KMS-11 (cell line): ENCODE results near the gene VASH2.

Experiments
- H2AFZ ChIP-seq: fragments of 200-600 bp; sonication (generic); 2 replicates; pipeline ENCODE4 v1.6.1; 2016; ENCODE audit warnings: antibody characterized with exemption, mixed run types, low read depth
- H3K27ac ChIP-seq: fragments of 200-600 bp; sonication (generic); 2 replicates; pipeline ENCODE4 v1.6.1; 2016; ENCODE audit warnings: mild to moderate bottlenecking, mixed run types
- H3K27me3 ChIP-seq: fragments of 200-600 bp; sonication (generic); 2 replicates; pipeline ENCODE4 v1.6.1; 2017; ENCODE audit warnings: mild to moderate bottlenecking, low read depth, mixed run types, moderate library complexity; ENCODE audit not compliant: insufficient read depth
- H3K36me3 ChIP-seq: fragments of 200-600 bp; sonication (generic); 2 replicates; pipeline ENCODE4 v1.6.1; 2017; ENCODE audit warnings: mild to moderate bottlenecking, mixed run types; ENCODE audit not compliant: insufficient read depth
- H3K4me1 ChIP-seq: fragments of 200-600 bp; sonication (generic); 2 replicates; pipeline ENCODE4 v1.6.1; 2016; ENCODE audit warnings: mild to moderate bottlenecking, low read depth, mixed run types; ENCODE audit not compliant: poor library complexity, severe bottlenecking
- H3K4me2 ChIP-seq: fragments of 200-600 bp; sonication (generic); 2 replicates; pipeline ENCODE4 v1.7.0; 2016; ENCODE audit warnings: mild to moderate bottlenecking, mixed run types
- H3K4me3 ChIP-seq: fragments of 200-600 bp; sonication (generic); IDR thresholded peaks from 2 replicates; pipeline ENCODE4 v1.6.1; 2017; ENCODE audit warnings: low read depth, low read length, mixed read lengths; ENCODE audit not compliant: insufficient read depth
- H3K79me2 ChIP-seq: fragments of 200-600 bp; sonication (generic); 2 replicates; pipeline ENCODE4 v1.6.1; 2016; ENCODE audit warnings: low read depth, mixed run types; ENCODE audit not compliant: insufficient read depth
- H3K9ac ChIP-seq: fragments of 200-600 bp; sonication (generic); 2 replicates; pipeline ENCODE4 v1.6.1; 2016; ENCODE audit warnings: mild to moderate bottlenecking, mixed run types
- H4K20me1 ChIP-seq: fragments of 200-600 bp; sonication (generic); 2 replicates; pipeline ENCODE4 v1.6.1; 2016; ENCODE audit warnings: mild to moderate bottlenecking, mixed run types; ENCODE audit not compliant: insufficient read depth
- TF ChIP-seq, protein P1 (sequence below): fragments of 200-600 bp; sonication (generic); conservative IDR thresholded peaks from 2 replicates; pipeline ENCODE4 v1.6.1; 2017; ENCODE audit warnings: low read depth, mild to moderate bottlenecking, antibody characterized with exemption, low read length, moderate library complexity, mixed read lengths

VASH2 gene

DNA sequence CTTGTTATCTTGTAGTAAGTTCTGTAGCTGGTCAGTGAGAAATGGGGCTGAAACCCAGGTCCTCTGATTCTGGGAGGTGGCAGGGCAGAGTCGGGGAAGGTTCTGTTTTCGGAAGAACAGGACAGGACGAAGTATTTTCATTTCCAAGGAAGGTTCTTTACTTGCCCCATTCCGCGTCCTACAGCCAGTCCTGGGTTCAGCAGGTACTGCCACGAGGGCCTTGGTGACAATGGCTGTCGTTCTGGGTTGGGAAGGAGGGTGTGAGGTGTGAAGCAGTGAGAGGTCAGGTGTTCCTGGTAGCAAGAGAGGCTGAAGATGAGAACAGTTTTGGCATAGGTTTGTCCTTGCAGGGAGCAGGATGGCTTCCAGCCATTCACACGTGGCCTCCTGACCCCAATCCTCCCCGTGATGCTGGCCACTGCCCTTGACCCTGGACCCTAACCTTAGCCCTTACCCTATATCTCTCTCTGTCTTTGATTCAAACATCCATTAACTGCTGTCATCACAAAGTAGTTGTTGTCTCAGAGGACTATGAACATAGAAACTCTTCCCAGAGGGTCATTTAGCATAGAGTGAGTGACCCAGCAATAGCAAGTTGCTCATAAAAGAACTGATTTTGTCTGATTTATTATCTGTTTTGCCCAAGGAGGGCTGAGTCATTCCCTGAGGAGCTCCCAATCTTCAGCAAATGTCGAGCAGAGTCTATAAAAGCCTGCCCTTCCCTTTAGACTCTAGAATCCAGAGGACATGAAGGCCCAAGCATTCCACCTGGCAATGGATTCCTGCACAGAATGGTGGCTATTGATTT lies 25.0 kb downstream of the VASH2 start:
- TF ChIP-seq, protein P1, sequence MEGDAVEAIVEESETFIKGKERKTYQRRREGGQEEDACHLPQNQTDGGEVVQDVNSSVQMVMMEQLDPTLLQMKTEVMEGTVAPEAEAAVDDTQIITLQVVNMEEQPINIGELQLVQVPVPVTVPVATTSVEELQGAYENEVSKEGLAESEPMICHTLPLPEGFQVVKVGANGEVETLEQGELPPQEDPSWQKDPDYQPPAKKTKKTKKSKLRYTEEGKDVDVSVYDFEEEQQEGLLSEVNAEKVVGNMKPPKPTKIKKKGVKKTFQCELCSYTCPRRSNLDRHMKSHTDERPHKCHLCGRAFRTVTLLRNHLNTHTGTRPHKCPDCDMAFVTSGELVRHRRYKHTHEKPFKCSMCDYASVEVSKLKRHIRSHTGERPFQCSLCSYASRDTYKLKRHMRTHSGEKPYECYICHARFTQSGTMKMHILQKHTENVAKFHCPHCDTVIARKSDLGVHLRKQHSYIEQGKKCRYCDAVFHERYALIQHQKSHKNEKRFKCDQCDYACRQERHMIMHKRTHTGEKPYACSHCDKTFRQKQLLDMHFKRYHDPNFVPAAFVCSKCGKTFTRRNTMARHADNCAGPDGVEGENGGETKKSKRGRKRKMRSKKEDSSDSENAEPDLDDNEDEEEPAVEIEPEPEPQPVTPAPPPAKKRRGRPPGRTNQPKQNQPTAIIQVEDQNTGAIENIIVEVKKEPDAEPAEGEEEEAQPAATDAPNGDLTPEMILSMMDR = no peak
- Histone ChIP-seq H3K27ac (no peak overlapping the region), H3K9ac (no peak overlapping the region), H3K79me2 (no peaks in the 10 kb centered on the region), H3K27me3 (no peaks in the 10 kb centered on the region), H4K20me1 (no peaks in the 10 kb centered on the region), H2AFZ (no peak overlapping the region), H3K4me1 (no peaks in the 10 kb centered on the region), H3K36me3 (no peaks in the 10 kb centered on the region), H3K4me2 (no peak overlapping the region), H3K4me3 (no peak overlapping the region)

DNA sequence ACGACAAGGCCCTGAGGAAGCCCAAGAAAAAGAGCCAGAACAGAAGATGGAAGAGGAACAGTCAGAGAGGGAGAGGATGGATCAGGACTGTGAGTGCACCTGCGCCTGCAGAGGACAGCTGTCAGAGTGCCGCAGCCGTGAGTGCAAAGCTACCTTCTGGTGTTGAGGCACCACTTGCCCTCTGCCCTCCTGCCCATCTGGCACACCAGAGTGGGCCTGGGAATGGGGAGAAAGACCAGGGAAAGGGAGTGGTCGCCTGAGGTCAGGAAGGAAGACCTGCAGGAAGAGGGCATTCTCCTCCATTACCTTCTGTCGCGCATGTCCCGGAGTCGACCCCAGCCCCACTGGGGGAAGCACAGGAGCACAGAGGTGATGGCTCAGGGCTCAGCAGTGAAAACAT lies 26.2 kb downstream of the VASH2 start:
- H3K27ac ChIP-seq = no peak overlapping the region
- no peaks in the 10 kb centered on the region for H3K27me3 ChIP-seq
- H3K79me2 ChIP-seq = no peaks in the 10 kb centered on the region
- no peaks in the 10 kb centered on the region for H3K36me3 ChIP-seq
- no peak overlapping the region for H2AFZ ChIP-seq
- TF ChIP-seq, protein P1 = no peak
- no peaks in the 10 kb centered on the region for H4K20me1 ChIP-seq
- no peak overlapping the region for H3K9ac ChIP-seq
- no peak overlapping the region for H3K4me2 ChIP-seq
- H3K4me3 ChIP-seq = no peak overlapping the region
- no peaks in the 10 kb centered on the region for H3K4me1 ChIP-seq

DNA sequence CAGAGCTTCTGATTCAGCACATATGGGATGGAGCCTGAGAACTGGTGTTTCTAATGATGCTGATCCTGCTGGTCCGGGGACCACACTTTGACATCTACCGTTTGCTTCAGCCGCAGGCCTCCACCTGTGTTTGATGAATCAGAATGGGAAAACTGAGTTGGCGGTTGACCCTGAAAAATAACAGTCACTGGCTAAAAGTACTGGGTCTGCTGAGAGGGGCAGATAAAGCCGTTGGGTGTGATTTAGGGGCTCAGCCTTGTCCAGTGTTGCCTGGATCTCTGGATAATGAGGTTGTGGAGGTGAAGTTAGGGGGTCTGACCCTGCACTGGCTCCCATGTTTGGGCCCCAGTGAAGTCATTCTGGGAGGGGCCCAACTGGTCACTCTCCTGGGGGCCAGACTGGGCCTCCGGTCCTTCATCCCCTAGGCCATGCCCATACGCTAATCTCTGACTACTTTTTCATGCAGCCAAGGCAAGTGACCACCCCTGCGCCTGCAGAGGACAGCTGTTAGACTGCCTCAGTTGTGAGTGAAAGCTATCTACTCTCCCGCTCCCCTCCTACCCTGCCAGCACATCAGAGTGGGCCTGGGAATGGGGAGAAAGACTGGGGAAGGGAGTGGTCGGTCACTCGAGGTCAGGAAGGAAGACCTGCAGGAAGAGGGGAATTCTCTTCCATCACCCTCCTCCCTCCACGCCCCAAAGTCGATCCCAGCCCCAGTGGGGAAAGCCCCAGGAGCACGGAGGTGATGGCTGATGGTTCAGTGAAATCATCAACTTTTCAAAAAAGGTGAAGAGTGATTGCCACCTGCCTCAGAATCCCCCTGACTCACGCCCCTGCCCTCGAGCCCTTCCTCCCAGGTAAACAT lies 27.7 kb downstream of the VASH2 start:
- TF ChIP-seq, protein P1 = no peak
- Histone ChIP-seq H3K27ac (no peak overlapping the region), H3K9ac (no peak overlapping the region), H4K20me1 (no peaks in the 10 kb centered on the region), H3K36me3 (no peaks in the 10 kb centered on the region), H3K4me3 (no peak overlapping the region), H3K79me2 (no peaks in the 10 kb centered on the region), H3K4me1 (no peaks in the 10 kb centered on the region), H3K27me3 (no peaks in the 10 kb centered on the region), H2AFZ (no peak overlapping the region), H3K4me2 (no peak overlapping the region)

DNA sequence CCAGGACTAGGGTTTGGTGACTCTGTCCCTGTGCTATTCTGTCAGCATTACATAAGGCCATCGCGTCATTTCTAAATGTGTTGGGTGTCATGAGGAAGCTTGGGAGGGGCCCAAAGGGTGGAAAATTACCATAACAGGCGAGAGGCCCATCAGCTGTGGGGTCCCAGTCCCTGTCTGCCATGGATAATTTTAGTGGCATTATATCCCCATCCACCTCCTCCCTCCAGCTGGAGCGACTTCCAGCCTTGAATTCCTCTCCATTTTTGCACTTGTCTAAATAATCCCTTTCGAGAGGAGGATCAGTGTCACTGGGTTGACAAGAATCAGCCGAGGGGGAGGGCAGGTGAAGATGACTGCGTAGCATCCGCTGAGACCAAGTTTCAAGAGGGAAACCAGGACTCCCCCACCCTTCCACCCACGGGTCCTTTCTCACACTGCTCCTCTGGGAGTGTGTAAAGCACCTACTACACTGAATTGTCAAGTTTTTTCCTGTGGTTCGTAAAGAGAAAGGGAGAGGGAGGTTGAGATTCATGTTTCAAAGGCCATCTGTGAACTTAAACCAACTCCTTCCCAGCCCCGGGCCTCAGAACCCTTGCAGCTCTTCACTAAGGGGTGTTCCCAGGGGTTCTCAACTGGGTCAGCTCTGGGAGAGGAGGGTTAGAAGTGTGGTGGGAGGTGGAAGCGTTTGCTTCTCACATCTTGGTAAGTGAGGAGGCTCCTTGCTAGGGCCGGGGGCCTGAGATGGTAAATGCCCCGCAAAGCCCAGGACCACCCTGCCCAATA lies 29.2 kb downstream of the VASH2 start:
- no peaks in the 10 kb centered on the region for H3K27me3 ChIP-seq
- no peak overlapping the region for H2AFZ ChIP-seq
- H4K20me1 ChIP-seq = no peaks in the 10 kb centered on the region
- TF ChIP-seq, protein P1 = no peak
- no peaks in the 10 kb centered on the region for H3K36me3 ChIP-seq
- no peak overlapping the region for H3K27ac ChIP-seq
- H3K79me2 ChIP-seq = no peaks in the 10 kb centered on the region
- no peak overlapping the region for H3K4me2 ChIP-seq
- no peak overlapping the region for H3K9ac ChIP-seq
- no peaks in the 10 kb centered on the region for H3K4me1 ChIP-seq
- no peak overlapping the region for H3K4me3 ChIP-seq
